Measurements from ENCODE around the gene ELOVL2. TPM values are rescaled to one million over a fixed set of nuclear protein-coding genes. Genes with fewer than 3 reads are reported as not detected.

Gene ELOVL2
- polyA plus RNA-seq, 1 donor (not counting 4 experiments of a cell fraction or from before 2014, with no cell fraction given), result 0.05 TPM

DNA sequence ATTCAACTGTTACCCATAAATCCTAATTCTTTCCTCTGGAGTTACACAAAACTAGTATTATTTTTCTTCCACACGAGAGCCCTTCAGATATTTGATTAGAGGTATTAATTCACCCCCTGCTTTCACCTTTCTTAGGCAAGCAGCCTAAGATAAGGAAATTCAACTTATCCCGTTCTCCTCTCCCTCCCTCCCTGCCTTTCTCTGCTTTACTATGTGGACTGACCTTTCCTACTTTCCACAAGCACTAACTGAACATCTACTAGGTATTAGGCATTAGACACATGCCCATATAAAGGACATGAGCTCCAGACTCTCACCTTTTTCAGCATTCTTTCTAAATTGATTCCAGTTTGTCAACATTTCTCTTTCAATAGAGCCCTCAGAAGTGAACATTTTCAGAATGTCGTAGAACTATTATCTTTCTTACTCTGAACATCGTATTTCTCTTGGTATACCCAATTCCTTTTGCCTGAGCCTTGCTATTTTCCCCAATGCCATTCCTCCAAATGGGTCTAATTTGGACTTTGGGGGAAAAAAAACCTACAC, 16.5 kb downstream of the ELOVL2 start:
- Histone ChIP-seq H2AFZ (ENCODE audit: control insufficient read depth, low read length) (no peak overlapping the region), H4K20me1 (ENCODE audit: control insufficient read depth, extremely low read depth, insufficient read depth, low read length) (no peaks in the 10 kb centered on the region), H3K36me3 (ENCODE audit: control insufficient read depth in 2 of 2, extremely low read depth in 1 of 2, insufficient read depth in 2 of 2, low read length in 2 of 2) (no peaks in the 10 kb centered on the region), H3K27ac (ENCODE audit: control insufficient read depth, insufficient read depth, low read length) (no peak overlapping the region), H3K79me2 (ENCODE audit: control insufficient read depth, insufficient read depth, low read length) (no peaks in the 10 kb centered on the region), H3K9me1 (ENCODE audit: control insufficient read depth, extremely low read depth, insufficient read depth, low read length) (no peaks in the 10 kb centered on the region), H3K4me1 (ENCODE audit: control insufficient read depth, extremely low read depth, insufficient read depth, low read length) (peaks cover 9% of the 10 kb centered on the region), H3K9ac (ENCODE audit: control insufficient read depth, extremely low read depth, insufficient read depth, low read length) (no peak overlapping the region), H3K9me3 (ENCODE audit: control insufficient read depth, low read depth, low read length) (no peaks in the 10 kb centered on the region), H3K27me3 (ENCODE audit: control insufficient read depth, extremely low read depth, insufficient read depth, low read length) (no peaks in the 10 kb centered on the region), H3K4me2 (ENCODE audit: control insufficient read depth, extremely low read depth, insufficient read depth, low read depth, low read length) (no peak overlapping the region), H3K4me3 (ENCODE audit: control insufficient read depth in 2 of 3, extremely low read depth in 1 of 3, insufficient read depth in 2 of 3, low read depth in 1 of 3, low read length in 3 of 3) (no peak overlapping the region)
- dilution Hi-C loops (cut with MboI; ENCODE audit: extremely low pct_ligation_motif_present, low sequenced_read_pairs), result no loop called here
- DNase-seq (ENCODE audit: low read depth, low spot score) (no peak), FAIRE-seq (no peak)
- TF ChIP-seq, protein P1, sequence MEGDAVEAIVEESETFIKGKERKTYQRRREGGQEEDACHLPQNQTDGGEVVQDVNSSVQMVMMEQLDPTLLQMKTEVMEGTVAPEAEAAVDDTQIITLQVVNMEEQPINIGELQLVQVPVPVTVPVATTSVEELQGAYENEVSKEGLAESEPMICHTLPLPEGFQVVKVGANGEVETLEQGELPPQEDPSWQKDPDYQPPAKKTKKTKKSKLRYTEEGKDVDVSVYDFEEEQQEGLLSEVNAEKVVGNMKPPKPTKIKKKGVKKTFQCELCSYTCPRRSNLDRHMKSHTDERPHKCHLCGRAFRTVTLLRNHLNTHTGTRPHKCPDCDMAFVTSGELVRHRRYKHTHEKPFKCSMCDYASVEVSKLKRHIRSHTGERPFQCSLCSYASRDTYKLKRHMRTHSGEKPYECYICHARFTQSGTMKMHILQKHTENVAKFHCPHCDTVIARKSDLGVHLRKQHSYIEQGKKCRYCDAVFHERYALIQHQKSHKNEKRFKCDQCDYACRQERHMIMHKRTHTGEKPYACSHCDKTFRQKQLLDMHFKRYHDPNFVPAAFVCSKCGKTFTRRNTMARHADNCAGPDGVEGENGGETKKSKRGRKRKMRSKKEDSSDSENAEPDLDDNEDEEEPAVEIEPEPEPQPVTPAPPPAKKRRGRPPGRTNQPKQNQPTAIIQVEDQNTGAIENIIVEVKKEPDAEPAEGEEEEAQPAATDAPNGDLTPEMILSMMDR (optimal IDR thresholded peaks at IDR 0.05 in 1 of 3, IDR thresholded peaks at IDR 0.05 in 1 of 3, conservative IDR thresholded peaks at IDR 0.05 in 1 of 3; ENCODE audit: extremely low read depth in 1 of 3, insufficient read depth in 2 of 3, low read length in 3 of 3), result no peak
- no peak for TF ChIP-seq EZH2 (IDR thresholded peaks at IDR 0.05; ENCODE audit: low read length)

DNA sequence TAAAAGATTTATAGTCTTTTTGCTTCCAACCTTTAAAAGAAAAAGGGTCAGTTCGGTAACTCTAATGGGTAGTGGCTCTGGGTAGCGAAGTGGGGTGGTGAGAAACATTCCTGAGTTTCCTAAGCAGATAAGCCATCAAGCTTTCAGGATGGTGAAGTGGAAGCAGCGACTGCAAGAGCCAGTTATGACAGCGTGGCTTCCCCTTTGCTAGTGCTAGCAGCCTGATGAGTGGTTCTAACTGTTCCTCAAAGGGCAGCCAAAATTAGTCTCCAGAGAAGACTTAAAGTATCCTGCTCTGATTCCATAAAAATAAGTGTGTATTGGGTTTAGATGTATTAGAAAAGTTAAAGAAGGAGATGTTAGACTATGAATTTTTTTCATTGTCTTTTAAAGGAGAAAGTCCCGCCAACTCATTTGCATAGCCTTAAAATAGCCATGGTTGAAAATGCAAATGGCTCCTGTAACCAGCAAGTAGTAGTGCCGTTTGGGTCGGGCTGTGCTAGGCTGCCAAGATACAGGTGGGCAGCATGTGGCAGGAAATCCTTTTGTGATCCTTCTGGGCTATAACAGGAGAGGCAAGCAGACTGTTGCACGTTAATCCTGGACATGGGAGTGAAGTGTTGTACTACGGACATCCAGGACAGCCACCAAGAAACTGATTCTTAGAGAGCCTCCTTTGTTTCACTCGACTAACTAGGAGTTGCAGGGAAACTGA, 18.0 kb downstream of the ELOVL2 start:
- Histone ChIP-seq H3K79me2 (ENCODE audit: control insufficient read depth, insufficient read depth, low read length) (no peaks in the 10 kb centered on the region), H2AFZ (ENCODE audit: control insufficient read depth, low read length) (no peak overlapping the region), H3K4me1 (ENCODE audit: control insufficient read depth, extremely low read depth, insufficient read depth, low read length) (peaks cover 9% of the 10 kb centered on the region), H3K36me3 (ENCODE audit: control insufficient read depth in 2 of 2, extremely low read depth in 1 of 2, insufficient read depth in 2 of 2, low read length in 2 of 2) (no peaks in the 10 kb centered on the region), H4K20me1 (ENCODE audit: control insufficient read depth, extremely low read depth, insufficient read depth, low read length) (no peaks in the 10 kb centered on the region), H3K9ac (ENCODE audit: control insufficient read depth, extremely low read depth, insufficient read depth, low read length) (no peak overlapping the region), H3K9me3 (ENCODE audit: control insufficient read depth, low read depth, low read length) (no peaks in the 10 kb centered on the region), H3K9me1 (ENCODE audit: control insufficient read depth, extremely low read depth, insufficient read depth, low read length) (no peaks in the 10 kb centered on the region), H3K27me3 (ENCODE audit: control insufficient read depth, extremely low read depth, insufficient read depth, low read length) (no peaks in the 10 kb centered on the region), H3K27ac (ENCODE audit: control insufficient read depth, insufficient read depth, low read length) (no peak overlapping the region), H3K4me2 (ENCODE audit: control insufficient read depth, extremely low read depth, insufficient read depth, low read depth, low read length) (no peak overlapping the region), H3K4me3 (ENCODE audit: control insufficient read depth in 2 of 3, extremely low read depth in 1 of 3, insufficient read depth in 2 of 3, low read depth in 1 of 3, low read length in 3 of 3) (no peak overlapping the region)
- dilution Hi-C loops (cut with MboI; ENCODE audit: extremely low pct_ligation_motif_present, low sequenced_read_pairs), result no loop called here
- TF ChIP-seq, protein P1 (optimal IDR thresholded peaks at IDR 0.05 in 1 of 3, IDR thresholded peaks at IDR 0.05 in 1 of 3, conservative IDR thresholded peaks at IDR 0.05 in 1 of 3; ENCODE audit: extremely low read depth in 1 of 3, insufficient read depth in 2 of 3, low read length in 3 of 3), result no peak
- TF ChIP-seq EZH2 (IDR thresholded peaks at IDR 0.05; ENCODE audit: low read length), result no peak
- FAIRE-seq, result no peak
- DNase-seq (ENCODE audit: low read depth, low spot score), result no peak
